Measurements from ENCODE around the gene SLC7A7. TPM values are rescaled to one million over a fixed set of nuclear protein-coding genes. Genes with fewer than 3 reads are reported as not detected.
"Not testable (repeated sequence)": the region's sequence is repeated elsewhere in the genome, so short reads cannot be mapped to it uniquely, and the experiment has no call there.

The SLC7A7 gene
- total RNA-seq, 1 donor from 2014 or later: 5.6 TPM

- no peak overlapping the region for H3K4me3 ChIP-seq (ENCODE audit: low read depth, low read length)
- DNase-seq (ENCODE audit: low read depth): no peak
Measured at GRCh38 chr14:22748206-22748605, 67.0 kb downstream of the SLC7A7 start.

GRCh38 chr14:22747769-22748168, 67.5 kb downstream of the SLC7A7 start:
- DNase-seq (ENCODE audit: low read depth): no peak
- no peak for TF ChIP-seq CTCF (conservative IDR thresholded peaks at IDR 0.05; ENCODE audit: low read depth, low read length)
- no peak overlapping the region for H3K4me3 ChIP-seq (ENCODE audit: low read depth, low read length)

More at GRCh38 chr14:22748206-22748605, 67.0 kb downstream of the SLC7A7 start:
- TF ChIP-seq CTCF (conservative IDR thresholded peaks at IDR 0.05; ENCODE audit: low read depth, low read length): no peak

GRCh38 chr14:22740020-22740419, 75.2 kb downstream of the SLC7A7 start:
- no peak for TF ChIP-seq CTCF (conservative IDR thresholded peaks at IDR 0.05; ENCODE audit: low read depth, low read length)
- DNase-seq (ENCODE audit: low read depth): no peak

GRCh38 chr14:22739423-22739822, 75.8 kb downstream of the SLC7A7 start:
- TF ChIP-seq CTCF (conservative IDR thresholded peaks at IDR 0.05; ENCODE audit: low read depth, low read length): no peak
- no peak overlapping the region for H3K4me3 ChIP-seq (ENCODE audit: low read depth, low read length)
- DNase-seq (ENCODE audit: low read depth): peak; percentile 3

More at GRCh38 chr14:22740020-22740419, 75.2 kb downstream of the SLC7A7 start:
- H3K4me3 ChIP-seq (ENCODE audit: low read depth, low read length): no peak overlapping the region

- H3K4me3 ChIP-seq (ENCODE audit: low read depth, low read length): no peak overlapping the region
- no peak for TF ChIP-seq CTCF (conservative IDR thresholded peaks at IDR 0.05; ENCODE audit: low read depth, low read length)
- no peak for DNase-seq (ENCODE audit: low read depth)
Measured at GRCh38 chr14:22737052-22737451, 78.2 kb downstream of the SLC7A7 start.

- not testable (repeated sequence) for DNase-seq (ENCODE audit: low read depth); H3K4me3 ChIP-seq (ENCODE audit: low read depth, low read length)
Measured at GRCh38 chr14:22736384-22736783, 78.9 kb downstream of the SLC7A7 start.

- TF ChIP-seq CTCF (conservative IDR thresholded peaks at IDR 0.05; ENCODE audit: low read depth, low read length): no peak
- H3K4me3 ChIP-seq (ENCODE audit: low read depth, low read length): no peak overlapping the region
- DNase-seq (ENCODE audit: low read depth): no peak
Measured at GRCh38 chr14:22735096-22735495, 80.1 kb downstream of the SLC7A7 start.
